ENCODE data around the gene KCNC4.

KCNC4 gene

GRCh38 chr1:110229348-110230001, 19.4 kb downstream of the KCNC4 start:
- peak in 26 of 58 donors; percentile 12 to 69 (median 38) for DNase-seq

DNA sequence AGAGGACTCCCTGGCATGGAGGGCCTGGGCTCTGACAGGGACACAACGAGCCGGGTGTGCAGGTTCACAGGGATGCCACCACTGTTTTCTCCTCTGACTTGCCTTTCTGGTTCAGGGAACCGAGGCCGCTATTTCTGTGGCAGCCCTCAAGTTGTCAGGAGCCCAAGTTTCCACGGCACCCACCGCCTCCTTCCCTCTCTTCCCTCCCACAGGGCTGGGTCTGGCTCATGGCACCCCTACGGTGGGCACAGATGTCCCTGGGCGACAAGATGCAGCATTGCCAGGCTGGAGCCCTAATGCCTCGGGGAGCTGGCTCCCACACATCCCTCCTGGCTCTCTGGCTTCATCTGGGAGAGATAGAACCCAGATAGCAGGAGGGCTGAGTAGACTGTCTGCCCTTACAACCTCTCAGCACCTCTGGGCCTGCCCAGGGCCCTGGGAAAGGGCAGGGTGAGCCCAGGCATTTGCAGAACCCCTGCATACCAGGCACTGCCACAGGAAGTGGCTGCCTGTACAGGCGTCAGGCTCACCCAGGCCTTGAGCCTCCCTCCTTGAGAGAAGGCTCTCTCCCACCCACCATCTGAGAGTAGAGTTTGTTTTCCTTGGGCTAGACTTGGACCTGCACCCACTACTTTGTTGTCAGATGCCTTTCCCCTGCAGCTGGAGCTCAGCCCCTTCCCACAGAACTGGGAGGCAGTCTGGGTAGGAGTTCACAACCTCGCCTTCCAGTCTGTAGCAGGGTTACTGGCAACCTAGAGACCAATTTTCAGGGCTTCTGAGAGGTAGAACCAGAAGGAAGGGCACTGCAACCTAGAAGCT, 20.5 kb downstream of the KCNC4 start:
- peak in 3 of 58 donors; percentile 15 to 31 (median 24) for DNase-seq

DNA sequence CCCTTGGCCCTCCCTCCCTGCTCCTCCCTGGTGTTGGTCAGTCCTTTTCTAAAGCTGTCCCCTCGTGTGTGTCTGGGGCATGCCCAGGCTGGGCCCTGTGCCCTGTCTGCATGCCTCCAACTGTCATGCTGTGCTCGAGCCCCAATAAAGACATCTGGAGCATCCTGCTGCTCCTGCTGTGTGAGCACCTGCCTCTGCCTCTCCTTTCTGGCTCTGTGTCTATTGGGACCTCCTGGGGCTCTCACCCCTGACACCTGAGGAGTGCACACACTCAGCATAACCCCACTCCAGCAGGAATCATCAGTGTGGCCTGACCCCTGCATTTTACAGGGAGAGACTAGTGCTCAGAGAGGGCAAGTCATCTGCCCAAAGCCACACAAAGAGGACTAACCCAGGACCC, 23.7 kb downstream of the KCNC4 start:
- DNase-seq = no peak

DNA sequence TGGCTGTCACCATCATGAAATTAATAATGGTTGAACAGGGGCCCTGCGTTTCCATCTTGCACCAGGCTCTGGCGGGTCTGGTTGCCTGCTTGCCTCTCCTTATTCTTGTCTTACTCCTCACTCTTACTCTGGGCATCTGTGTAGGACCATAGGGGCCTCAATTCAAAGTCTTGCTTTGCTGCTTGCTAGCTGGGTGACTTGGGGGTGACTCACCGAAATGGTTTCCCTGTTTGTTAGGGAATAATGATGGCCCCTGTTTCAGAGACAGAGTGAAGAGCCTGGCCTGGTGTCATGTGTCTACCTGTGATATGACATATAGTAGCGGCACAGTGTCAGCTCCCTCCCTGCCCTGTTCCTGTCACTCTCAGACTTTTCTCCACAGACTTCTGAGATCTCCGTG, 24.6 kb downstream of the KCNC4 start:
- DNase-seq = no peak

DNA sequence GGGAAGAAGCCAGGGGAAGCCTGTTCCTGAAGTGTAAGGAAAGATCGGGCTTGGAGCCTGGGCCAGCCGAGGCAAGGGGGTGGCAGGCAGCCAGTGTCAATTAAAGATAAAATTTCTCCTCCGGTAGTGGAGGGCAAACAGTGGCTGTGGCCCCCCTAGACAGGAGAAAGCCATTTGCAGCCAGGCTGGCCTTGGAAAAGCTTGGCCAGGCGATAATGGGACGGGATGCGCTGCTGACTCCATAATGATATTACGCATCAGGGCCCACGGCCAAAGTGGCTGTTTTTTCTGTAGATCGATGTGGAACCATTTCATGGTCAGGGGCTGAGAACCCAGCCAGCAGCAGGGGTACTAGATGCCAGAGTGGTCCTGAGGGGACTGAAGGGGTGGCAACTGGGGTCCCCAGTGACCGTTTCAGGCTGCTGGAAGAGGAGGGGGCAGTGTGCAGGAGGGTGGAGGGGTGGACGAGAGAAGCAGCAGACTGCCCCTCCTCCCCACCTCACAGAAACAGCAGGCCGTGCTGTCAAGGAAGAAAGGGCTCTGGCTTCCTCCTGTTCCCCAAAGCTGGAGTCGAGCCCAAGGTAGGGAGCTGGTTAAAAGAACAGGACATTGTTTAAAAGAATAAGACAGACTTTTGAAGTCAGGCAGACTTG, 25.2 kb downstream of the KCNC4 start:
- no peak for DNase-seq

GRCh38 chr1:110235834-110236682, 25.9 kb downstream of the KCNC4 start:
- no peak for DNase-seq

GRCh38 chr1:110237386-110238152, 27.5 kb downstream of the KCNC4 start:
- peak in 4 of 58 donors; percentile 13 to 26 (median 20) for DNase-seq

- no peak for DNase-seq
These were observed 29.6 kb downstream of the KCNC4 start for GRCh38 chr1:110239441-110240430.

- DNase-seq = no peak
These were observed 30.5 kb downstream of the KCNC4 start for GRCh38 chr1:110240476-110241210.

DNA sequence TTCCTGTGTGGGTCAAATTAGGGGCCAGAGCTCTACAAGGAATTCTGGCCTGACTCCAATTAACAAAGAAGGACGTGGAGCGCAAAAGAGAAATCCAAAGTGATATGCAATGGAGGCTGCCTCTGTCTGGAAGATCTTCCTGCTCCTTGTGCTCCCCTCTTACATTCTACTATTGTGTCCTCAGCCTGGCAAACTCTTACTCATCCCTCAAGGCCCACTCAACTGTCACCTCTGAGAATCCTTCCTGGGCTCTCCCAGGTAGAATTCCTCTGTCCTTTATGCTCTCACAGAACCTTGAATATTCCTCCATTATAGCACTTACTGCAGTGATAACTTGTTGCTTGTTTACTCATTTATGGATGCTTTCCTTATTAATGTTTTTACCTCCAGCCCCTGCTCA, 31.4 kb downstream of the KCNC4 start:
- no peak for DNase-seq

- no peak for DNase-seq
These were observed 31.9 kb downstream of the KCNC4 start for GRCh38 chr1:110242062-110242461.

DNA sequence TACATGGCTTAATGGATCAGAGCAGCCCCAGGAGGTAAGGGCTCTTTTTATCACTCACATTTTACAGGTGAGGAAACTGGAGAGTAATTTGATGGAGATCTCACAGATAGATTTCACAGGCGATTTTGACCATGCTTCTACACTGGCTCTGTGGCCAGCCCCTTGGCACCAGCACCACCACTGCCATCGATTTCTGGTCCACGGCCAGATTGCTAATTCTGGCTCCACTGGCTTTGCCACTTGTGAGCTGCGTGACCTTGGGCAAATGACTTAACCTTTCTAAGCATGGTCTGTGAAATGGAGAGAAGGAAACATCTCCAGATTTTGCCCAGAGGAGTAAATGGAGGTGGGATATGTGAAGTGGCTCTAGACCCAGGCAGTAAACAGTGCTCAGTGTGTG, 32.6 kb downstream of the KCNC4 start:
- no peak for DNase-seq

DNA sequence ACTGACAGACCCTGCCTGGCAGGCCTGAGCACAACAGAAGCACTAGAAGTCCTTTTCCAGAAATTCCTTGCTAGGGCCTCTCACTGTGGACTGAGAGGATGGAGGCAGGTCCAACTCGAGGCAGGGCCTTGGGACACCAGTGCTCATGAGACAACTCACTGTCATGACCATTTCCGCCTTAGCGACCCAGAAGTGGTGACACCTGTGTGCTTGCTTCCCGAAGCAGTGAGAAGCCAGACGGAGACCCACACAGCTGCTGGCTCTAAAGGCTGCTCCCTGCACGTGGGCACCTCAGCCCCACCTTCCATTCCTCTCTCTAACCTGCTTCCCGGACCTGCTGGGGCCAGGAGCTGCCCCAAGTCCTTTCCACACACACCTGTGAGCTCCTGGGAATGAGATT, 33.0 kb downstream of the KCNC4 start:
- DNase-seq = no peak

- DNase-seq = peak in 5 of 58 donors; percentile 11 to 31 (median 17)
These were observed 33.5 kb downstream of the KCNC4 start for GRCh38 chr1:110243574-110243973.

DNA sequence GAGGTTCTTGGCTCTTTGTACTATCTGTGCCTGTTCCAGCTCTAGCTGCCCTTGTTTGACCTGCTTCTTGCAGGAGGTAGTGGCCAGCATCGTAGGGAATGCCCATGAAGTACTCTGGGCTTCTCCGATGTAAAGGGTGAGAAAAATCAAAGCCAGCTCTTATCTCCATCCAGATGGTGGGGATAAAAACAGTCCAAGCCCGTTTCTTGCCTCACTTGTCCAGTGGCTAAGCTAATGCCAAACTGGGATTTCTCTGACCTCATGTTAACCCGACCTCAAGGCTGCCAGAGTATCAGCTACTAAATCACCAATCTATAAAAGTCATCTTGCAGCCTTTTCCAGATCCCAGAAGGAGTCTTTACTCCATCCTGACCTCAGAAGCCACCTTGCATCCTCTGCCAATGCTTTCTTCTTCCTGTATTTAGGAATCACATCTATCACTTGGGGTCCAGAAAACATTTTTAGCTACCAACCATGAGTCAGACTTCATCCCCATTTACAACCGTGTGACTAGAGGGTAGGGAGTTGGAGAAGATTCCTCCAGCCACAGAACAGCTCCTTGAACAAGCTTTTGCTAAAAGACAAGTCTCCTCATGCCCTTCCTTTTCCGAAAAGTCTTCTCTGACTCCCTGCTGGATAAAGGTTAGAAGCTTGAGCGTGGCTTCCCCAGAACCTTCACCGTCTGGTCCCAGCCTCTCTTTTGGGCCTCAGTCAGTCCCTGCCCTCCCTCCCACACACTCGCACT, 35.9 kb downstream of the KCNC4 start:
- no peak for DNase-seq

DNA sequence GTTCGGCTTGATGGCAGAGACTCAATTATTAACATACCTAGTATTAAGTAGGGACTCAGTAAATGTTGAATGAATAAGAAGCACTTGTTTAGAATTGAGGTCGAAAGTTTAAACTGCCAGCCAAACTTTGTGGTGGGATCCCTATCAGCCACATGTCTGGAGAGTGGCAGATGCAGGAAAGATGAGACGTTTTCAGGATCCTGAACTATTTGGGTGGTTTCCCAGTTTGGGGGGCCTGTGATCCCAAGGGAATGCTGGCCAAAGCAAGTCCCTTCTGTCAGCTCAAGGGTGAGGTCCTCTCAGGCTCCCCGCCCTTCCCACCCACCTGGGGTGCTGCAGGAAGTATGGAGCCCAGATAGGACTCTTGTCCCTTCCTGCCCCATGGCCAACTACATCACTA, 38.6 kb downstream of the KCNC4 start:
- no peak for DNase-seq

GRCh38 chr1:110249256-110249655, 39.1 kb downstream of the KCNC4 start:
- peak in 5 of 58 donors; percentile 14 to 36 (median 20) for DNase-seq

- DNase-seq = no peak
These were observed 39.9 kb downstream of the KCNC4 start for GRCh38 chr1:110250008-110250407.

All from anterior cingulate cortex (tissue), 58 donors.